ENCODE measurements around the gene TCF7L2.

TCF7L2 gene

GRCh38 chr10:113000876-113001598, 51.0 kb downstream of the TCF7L2 start:
- no peak for DNase-seq

- DNase-seq: no peak
Observed at GRCh38 chr10:113001599-113002448, 51.8 kb downstream of the TCF7L2 start.

- DNase-seq: no peak
Observed at GRCh38 chr10:113002449-113002777, 52.4 kb downstream of the TCF7L2 start.

- DNase-seq: no peak
Observed at GRCh38 chr10:113003052-113003451, 53.0 kb downstream of the TCF7L2 start.

GRCh38 chr10:113004069-113004618, 54.1 kb downstream of the TCF7L2 start:
- no peak for DNase-seq

- DNase-seq: no peak
Observed at GRCh38 chr10:113005380-113005779, 55.3 kb downstream of the TCF7L2 start.

- no peak for DNase-seq
Observed at GRCh38 chr10:113006656-113007342, 56.8 kb downstream of the TCF7L2 start.

- no peak for DNase-seq
Observed at GRCh38 chr10:113007343-113007771, 57.3 kb downstream of the TCF7L2 start.

GRCh38 chr10:113007821-113008220, 57.8 kb downstream of the TCF7L2 start:
- no peak for DNase-seq

- DNase-seq: no peak
Observed at GRCh38 chr10:113011592-113012374, 61.7 kb downstream of the TCF7L2 start.

GRCh38 chr10:113015201-113015600, 65.2 kb downstream of the TCF7L2 start:
- DNase-seq: no peak

- no peak for DNase-seq
Observed at GRCh38 chr10:113017376-113017775, 67.3 kb downstream of the TCF7L2 start.

- no peak for DNase-seq
Observed at GRCh38 chr10:113018034-113018433, 68.0 kb downstream of the TCF7L2 start.

GRCh38 chr10:113019096-113019495, 69.0 kb downstream of the TCF7L2 start:
- no peak for DNase-seq

GRCh38 chr10:113019692-113020474, 69.8 kb downstream of the TCF7L2 start:
- DNase-seq: peak; percentile 14

- no peak for DNase-seq
Observed at GRCh38 chr10:113020475-113020753, 70.4 kb downstream of the TCF7L2 start.

- DNase-seq: no peak
Observed at GRCh38 chr10:113020838-113021237, 70.8 kb downstream of the TCF7L2 start.

GRCh38 chr10:113021268-113022040, 71.4 kb downstream of the TCF7L2 start:
- DNase-seq: no peak

- DNase-seq: no peak
Observed at GRCh38 chr10:113022265-113022664, 72.2 kb downstream of the TCF7L2 start.

GRCh38 chr10:113023017-113023416, 73.0 kb downstream of the TCF7L2 start:
- DNase-seq: no peak

GRCh38 chr10:113024930-113025329, 74.9 kb downstream of the TCF7L2 start:
- no peak for DNase-seq

All from NCI-H748 treated with DMSO at 0.1 percent for 48 hours (cell line).